Psoas muscle (tissue), 8 donors: ENCODE measurements around the gene EIF2S2. TPM values are rescaled to one million over a fixed set of nuclear protein-coding genes. Genes with fewer than 3 reads are reported as not detected.
A peak's percentile ranks its signal among the peaks of the same experiment; 100 is the strongest.

ENCODE experiments used
- ATAC-seq, 4 donors: fragments of 200-7000 bp; cut with Tn5 transposase; one replicate each; pipeline ENCODE4 v1.9.1; 2020; ENCODE audit warnings: moderate library complexity in 3 of 4, mild to moderate bottlenecking in 2 of 4
- DNase-seq, 2 donors: peaks; one replicate each; pipeline ENCODE4 v3.0.0-alpha.2; 2020
- H3K27ac ChIP-seq: fragments of 200-600 bp; one replicate; pipeline ENCODE4 v1.8.0; 2022
- H3K27me3 ChIP-seq, 3 donors: fragments of 200-600 bp in 1 of 3; one replicate each; pipeline versions ENCODE4 v1.6.1 to v1.8.0; 2013 to 2022; ENCODE audit warnings: low read length in 2 of 3, mild to moderate bottlenecking in 2 of 3, moderate library complexity in 1 of 3; ENCODE audit not compliant: insufficient read depth in 3 of 3
- H3K36me3 ChIP-seq, 2 donors: fragments of 200-600 bp in 1 of 2; one replicate each; pipeline versions ENCODE4 v1.6.1 to v1.8.0; 2013 to 2022; ENCODE audit warnings: low read depth in 1 of 2, mild to moderate bottlenecking in 1 of 2, moderate library complexity in 1 of 2; ENCODE audit not compliant: insufficient read depth in 1 of 2
- H3K4me1 ChIP-seq: fragments of 200-600 bp; one replicate; pipeline ENCODE4 v1.8.0; 2022
- H3K4me3 ChIP-seq: fragments of 200-600 bp; one replicate; pipeline ENCODE4 v1.8.0; 2022; ENCODE audit warnings: mild to moderate bottlenecking
- H3K9me3 ChIP-seq: fragments of 200-600 bp; one replicate; pipeline ENCODE4 v1.8.0; 2022
- WGBS, 3 donors: extraction: QIAGEN DNeasy Blood & Tissue Kit; methylation state at CpG; one replicate each; pipeline versions ENCODE4 v1.1.6 to v1.1.7; 2013; 5-methylcytosine and 5-hydroxymethylcytosine counted together
- intact Hi-C, 2 donors: fragments of 100-400 bp; cut with DNase I; formaldehyde crosslinking; loops; one replicate each; pipeline versions ENCODE4 v1.11.0 to v1.14.2; 2022
- polyA plus RNA-seq, 3 donors: library from polyadenylated mRNA; stranded (reverse); fragments of 200-250 nt; gene quantifications; one replicate each; pipeline ENCODE4 v1.2.3, GENCODE V29; 2013
- total RNA-seq, 4 donors: library from RNA; stranded (reverse); fragmentation: NEBNext Ultra II Directional in 2 of 4; extraction: Animal tissue kit (Norgen Biotek cat#: 25700) in 2 of 4; gene quantifications; one replicate each; pipeline versions ENCODE4 v1.2.1 to v1.2.4, GENCODE V29; 2021 to 2023
- TF ChIP-seq, protein P1 (sequence below): fragments of 200-600 bp; IDR thresholded peaks from one replicate; pipeline ENCODE4 v1.8.0; 2022; ENCODE audit warnings: antibody characterized with exemption
- donor health status: healthy with polysubstance abuse.
- donor health status: DM: no; HTN: no; CAD: no; lungs with moderate emphysema.
- donor health status: Bipolar disorder and iron deficiency.
- donor health status: healthy.
- donor health status: DM: yes; HTN: yes; CAD: no.
- donor health status: DM: no; HTN: no; CAD: no.
- donor health status: DM: no; HTN: no; CAD: no.
- donor health status: DM: yes; HTN: yes; CAD: no.

EIF2S2 gene
- total and polyA plus RNA-seq, 7 donors: 49.4 to 219 (median 88.9) TPM

DNA sequence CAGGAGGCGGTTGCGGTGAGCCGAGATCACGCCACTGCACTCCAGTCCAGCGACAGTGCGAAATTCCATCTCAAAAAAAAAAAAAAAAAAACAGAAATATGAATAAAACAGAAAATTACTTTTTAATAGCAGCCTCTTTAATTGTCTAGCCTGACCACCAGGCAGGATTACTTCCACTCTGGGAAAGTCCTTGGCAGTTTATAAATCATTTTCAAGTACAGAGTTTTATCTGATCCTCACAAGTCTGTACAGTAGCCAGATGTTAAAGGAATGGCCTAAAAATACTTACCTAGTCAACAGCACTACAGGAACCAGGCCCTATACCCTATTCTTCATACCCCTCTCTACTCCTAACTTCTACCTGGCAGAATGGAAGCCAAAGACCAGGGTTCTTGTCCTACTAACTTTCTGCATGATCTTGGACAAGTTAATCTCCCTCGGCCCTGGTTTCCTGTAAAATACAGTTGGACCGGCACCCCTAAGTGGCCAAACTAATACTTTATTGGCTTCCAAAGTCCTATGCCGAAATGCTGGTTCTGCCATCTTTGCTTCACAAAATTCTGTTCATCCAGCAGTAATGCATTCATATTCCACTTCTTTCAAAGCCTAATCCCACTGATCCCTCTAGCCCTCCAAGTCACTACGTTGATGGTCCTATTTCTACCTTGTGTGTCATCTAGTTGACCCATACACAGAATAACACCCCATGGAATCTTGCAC is 1.9 kb downstream of the EIF2S2 start:
- H3K4me1 ChIP-seq: peaks cover 33% of the 10 kb centered on the region
- TF ChIP-seq, protein P1, sequence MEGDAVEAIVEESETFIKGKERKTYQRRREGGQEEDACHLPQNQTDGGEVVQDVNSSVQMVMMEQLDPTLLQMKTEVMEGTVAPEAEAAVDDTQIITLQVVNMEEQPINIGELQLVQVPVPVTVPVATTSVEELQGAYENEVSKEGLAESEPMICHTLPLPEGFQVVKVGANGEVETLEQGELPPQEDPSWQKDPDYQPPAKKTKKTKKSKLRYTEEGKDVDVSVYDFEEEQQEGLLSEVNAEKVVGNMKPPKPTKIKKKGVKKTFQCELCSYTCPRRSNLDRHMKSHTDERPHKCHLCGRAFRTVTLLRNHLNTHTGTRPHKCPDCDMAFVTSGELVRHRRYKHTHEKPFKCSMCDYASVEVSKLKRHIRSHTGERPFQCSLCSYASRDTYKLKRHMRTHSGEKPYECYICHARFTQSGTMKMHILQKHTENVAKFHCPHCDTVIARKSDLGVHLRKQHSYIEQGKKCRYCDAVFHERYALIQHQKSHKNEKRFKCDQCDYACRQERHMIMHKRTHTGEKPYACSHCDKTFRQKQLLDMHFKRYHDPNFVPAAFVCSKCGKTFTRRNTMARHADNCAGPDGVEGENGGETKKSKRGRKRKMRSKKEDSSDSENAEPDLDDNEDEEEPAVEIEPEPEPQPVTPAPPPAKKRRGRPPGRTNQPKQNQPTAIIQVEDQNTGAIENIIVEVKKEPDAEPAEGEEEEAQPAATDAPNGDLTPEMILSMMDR: no peak
- WGBS, 3 donors: 72 to 79% (median 78%) methylated on average over 10 of the region's 10 CpGs
- ATAC-seq (no peak), DNase-seq (no peak)
- H3K27ac ChIP-seq: peak overlapping the region; percentile 99
- peak overlapping the region; percentile 99 for H3K4me3 ChIP-seq
- H3K9me3 ChIP-seq: no peaks in the 10 kb centered on the region
- no peaks in the 10 kb centered on the region for H3K27me3 ChIP-seq
- peaks cover under 1 to 24% of the 10 kb centered on the region in 2 donors for H3K36me3 ChIP-seq
- intact Hi-C loops: no loop called here

DNA sequence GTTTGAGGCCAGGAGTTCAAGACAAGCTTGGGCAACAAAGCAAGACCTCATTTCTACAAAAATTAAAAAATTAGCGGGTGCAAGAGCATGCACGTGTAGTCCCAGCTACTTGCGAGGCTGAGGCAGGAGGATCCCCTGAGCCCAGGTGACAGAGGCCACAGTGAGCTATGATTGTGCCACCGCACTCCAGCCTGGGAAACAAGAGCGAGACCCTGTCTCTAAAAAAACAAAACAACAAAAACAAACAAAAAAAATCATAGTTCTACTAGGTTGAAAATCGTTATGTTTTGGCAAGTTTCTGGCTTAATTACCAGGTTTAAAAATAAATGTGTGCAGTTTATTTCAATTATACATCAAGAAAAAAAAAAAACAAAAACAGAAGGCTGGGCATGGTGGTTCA is 2.6 kb downstream of the EIF2S2 start:
- Histone ChIP-seq H3K4me1 (peaks cover 33% of the 10 kb centered on the region), H3K27ac (peak overlapping the region; percentile 99), H3K36me3 (peaks cover 2 to 31% of the 10 kb centered on the region in 2 donors), H3K27me3 (no peaks in the 10 kb centered on the region), H3K9me3 (no peaks in the 10 kb centered on the region), H3K4me3 (peak overlapping the region; percentile 99)
- ATAC-seq (no peak), DNase-seq (no peak)
- TF ChIP-seq, protein P1: no peak
- intact Hi-C loops: loop anchor here in 1 of 2 donors (2.0 kb wide), 1 partner anchor 25 kb away; no protein-coding TSS in a partner anchor
- 88 to 90% (median 89%) methylated on average over 6 of the region's 6 CpGs for WGBS, 3 donors

DNA sequence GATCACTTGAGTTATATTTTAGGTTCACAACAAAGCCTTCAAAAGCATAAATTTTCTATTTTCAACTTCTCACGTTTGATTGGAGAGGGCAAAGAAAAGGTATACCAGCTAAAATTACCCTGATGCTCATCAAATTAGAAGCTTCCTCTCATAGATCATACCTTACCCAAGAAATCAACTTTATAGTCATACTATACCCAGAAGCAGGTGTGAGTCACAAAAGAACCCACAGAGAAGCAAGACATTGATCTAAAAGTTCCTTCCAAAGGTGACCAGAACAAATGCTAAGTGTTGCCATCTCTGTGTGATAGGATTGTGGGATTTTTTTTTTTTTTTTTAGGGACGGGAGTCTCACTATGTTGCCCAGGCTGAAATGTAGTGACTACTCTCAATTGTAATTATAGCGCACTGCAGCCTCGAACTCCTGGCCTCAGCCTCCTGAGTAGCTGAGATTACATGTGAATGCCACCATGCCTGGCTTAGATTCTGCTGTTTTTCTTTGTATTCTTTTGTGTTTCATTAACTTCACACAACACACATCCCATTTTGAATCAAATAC is 3.3 kb downstream of the EIF2S2 start:
- intact Hi-C loops: loop anchor here in 1 of 2 donors (2.0 kb wide), 1 partner anchor 24 kb away; no protein-coding TSS in a partner anchor
- no peak for ATAC-seq
- H3K36me3 ChIP-seq: peaks cover 7 to 38% of the 10 kb centered on the region in 2 donors
- no peaks in the 10 kb centered on the region for H3K27me3 ChIP-seq
- DNase-seq: no peak
- TF ChIP-seq, protein P1: no peak
- H3K4me1 ChIP-seq: peaks cover 33% of the 10 kb centered on the region
- H3K4me3 ChIP-seq: no peak overlapping the region
- WGBS, 3 donors: 68 to 79% (median 74%) methylated on average over 4 of the region's 4 CpGs
- H3K27ac ChIP-seq: peak overlapping the region; percentile 33
- no peaks in the 10 kb centered on the region for H3K9me3 ChIP-seq

DNA sequence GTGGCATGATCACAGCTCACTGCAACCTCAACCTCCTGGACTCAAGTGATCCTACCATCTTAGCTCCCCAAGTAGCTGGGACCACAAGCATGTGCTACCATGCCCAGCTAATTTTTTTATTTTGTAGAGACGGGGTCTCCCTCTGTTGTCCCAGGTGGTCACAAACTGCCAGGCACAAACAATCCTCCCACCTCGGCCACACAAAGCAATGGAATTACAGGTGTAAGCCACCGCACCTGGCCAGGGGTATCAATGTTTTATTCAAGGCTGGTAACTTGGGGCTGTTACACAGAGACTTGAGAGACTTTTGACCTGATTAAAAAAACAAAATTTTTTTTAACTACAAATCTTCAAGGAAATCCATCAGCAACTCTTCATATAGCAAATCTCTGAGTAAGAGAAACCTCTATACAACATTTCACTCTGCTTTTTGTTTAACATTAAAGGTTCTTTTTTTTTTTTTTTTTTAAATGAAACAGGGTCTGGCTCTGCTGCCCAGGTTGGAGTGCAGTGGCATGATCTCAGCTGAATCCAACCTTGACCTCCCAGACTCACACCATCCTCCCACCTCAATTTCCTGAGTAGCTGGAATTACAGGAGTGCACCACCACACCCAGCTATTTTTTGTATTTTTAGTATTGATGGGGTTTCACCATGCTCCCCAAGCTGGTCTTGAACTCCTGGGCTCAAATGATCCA is 5.9 kb downstream of the EIF2S2 start:
- peaks cover 33% of the 10 kb centered on the region for H3K4me1 ChIP-seq
- peaks cover 17 to 64% of the 10 kb centered on the region in 2 donors for H3K36me3 ChIP-seq
- H3K4me3 ChIP-seq: no peak overlapping the region
- no peaks in the 10 kb centered on the region for H3K27me3 ChIP-seq
- TF ChIP-seq, protein P1: no peak
- H3K9me3 ChIP-seq: no peaks in the 10 kb centered on the region
- intact Hi-C loops: no loop called here
- ATAC-seq (no peak), DNase-seq (no peak)
- no peak overlapping the region for H3K27ac ChIP-seq
- WGBS, 3 donors: 89 to 92% (median 90%) methylated on average over 3 of the region's 3 CpGs
